ENCODE measurements around the gene AVPR2. TPM values are rescaled to one million over a fixed set of nuclear protein-coding genes. Genes with fewer than 3 reads are reported as not detected.

The AVPR2 gene
- total and polyA plus RNA-seq, 4 donors, result 0.05 TPM; not detected in 3

- no peak for DNase-seq (ENCODE audit: low spot score)
- Histone ChIP-seq H3K4me1 (ENCODE audit: control insufficient read depth in 4 of 4, insufficient read depth in 4 of 4, low read length in 3 of 4) (peaks cover 7 to 25% (median 15%) of the 10 kb centered on the region in 4 donors), H3K9me3 (ENCODE audit: control insufficient read depth in 4 of 4, low read length in 3 of 4) (no peaks in the 10 kb centered on the region), H3K27me3 (ENCODE audit: control insufficient read depth in 4 of 4, insufficient read depth in 4 of 4, low read length in 3 of 4) (no peaks in the 10 kb centered on the region), H3K9ac (ENCODE audit: low read depth in 1 of 2, low read length in 2 of 2) (no peak overlapping the region), H3K27ac (ENCODE audit: low read depth in 1 of 2, low read length in 2 of 2) (no peak overlapping the region), H3K36me3 (ENCODE audit: control insufficient read depth in 4 of 4, insufficient read depth in 3 of 4, low read depth in 1 of 4, low read length in 3 of 4) (no peaks in the 10 kb centered on the region), H3K4me3 (ENCODE audit: low read depth in 1 of 3, low read length in 3 of 3) (no peak overlapping the region)
- 48% methylated on average over 25 of the region's 25 CpGs for WGBS
- TF ChIP-seq FOXA1 (IDR thresholded peaks at IDR 0.05) (no peak), ZBTB33 (IDR thresholded peaks at IDR 0.05) (no peak), GABPA (IDR thresholded peaks at IDR 0.05 in 1 of 2, conservative IDR thresholded peaks at IDR 0.05 in 1 of 2) (no peak), ATF3 (IDR thresholded peaks at IDR 0.05) (no peak), NR2F2 (IDR thresholded peaks at IDR 0.05) (no peak), MAX (IDR thresholded peaks at IDR 0.05) (no peak), HNF4G (IDR thresholded peaks at IDR 0.05) (no peak), RXRA (IDR thresholded peaks at IDR 0.05) (no peak), YY1 (IDR thresholded peaks at IDR 0.05) (no peak), RAD21 (IDR thresholded peaks at IDR 0.05) (peak; percentile 20 to 66), SP1 (IDR thresholded peaks at IDR 0.05) (no peak), TAF1 (conservative IDR thresholded peaks at IDR 0.05) (no peak), JUND (IDR thresholded peaks at IDR 0.05) (no peak), EGR1 (IDR thresholded peaks at IDR 0.05; ENCODE audit: low read depth in 2 of 2) (no peak), FOXA2 (IDR thresholded peaks at IDR 0.05) (no peak), CTCF (IDR thresholded peaks at IDR 0.05; ENCODE audit: low read depth, low read length, missing input control) (peak; percentile 45), REST (IDR thresholded peaks at IDR 0.05) (no peak)
Measured at GRCh38 chrX:153922932-153923857, 18.7 kb downstream of the AVPR2 start.
